GM21529 (cell line): Measurements from ENCODE around the gene CLRN3.
A peak's percentile ranks its signal among the peaks of the same experiment; 100 is the strongest.

Source experiments
- ATAC-seq: cut with Tn5 transposase; IDR thresholded peaks from one replicate; pipeline ENCODE4 v1.9.1; 2021; ENCODE audit not compliant: unreplicated experiment

CLRN3 gene

DNA sequence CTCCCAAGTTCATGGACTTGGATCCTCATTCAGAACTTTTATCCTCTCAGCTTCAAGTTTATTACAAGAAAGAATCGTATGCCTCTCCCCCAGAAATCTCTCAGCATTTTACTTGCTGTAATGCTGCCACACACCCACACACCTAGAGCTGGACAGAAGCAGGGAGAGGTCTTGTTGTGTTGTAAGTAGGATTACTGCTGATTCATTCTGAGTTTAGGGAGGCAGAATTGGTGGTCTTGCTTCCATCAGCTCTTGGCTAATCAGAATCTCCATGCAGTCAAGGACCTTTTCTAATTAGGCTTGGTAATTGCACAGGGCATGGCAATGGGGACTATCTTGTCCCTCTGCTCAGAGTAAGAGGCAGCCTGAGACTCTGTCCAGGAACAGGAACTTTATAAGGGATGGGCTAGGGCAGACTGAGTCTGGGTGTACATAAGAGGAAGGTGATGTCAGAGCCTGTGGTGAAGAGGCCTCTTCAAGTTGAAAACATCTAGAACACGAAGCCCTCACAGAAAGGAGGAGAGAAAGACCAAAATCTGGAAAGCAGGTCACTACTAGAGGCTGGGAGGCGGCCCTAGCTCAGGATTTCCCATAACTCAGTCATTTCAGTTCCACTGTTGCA lies 7.1 kb upstream of the CLRN3 start:
- no peak for ATAC-seq

DNA sequence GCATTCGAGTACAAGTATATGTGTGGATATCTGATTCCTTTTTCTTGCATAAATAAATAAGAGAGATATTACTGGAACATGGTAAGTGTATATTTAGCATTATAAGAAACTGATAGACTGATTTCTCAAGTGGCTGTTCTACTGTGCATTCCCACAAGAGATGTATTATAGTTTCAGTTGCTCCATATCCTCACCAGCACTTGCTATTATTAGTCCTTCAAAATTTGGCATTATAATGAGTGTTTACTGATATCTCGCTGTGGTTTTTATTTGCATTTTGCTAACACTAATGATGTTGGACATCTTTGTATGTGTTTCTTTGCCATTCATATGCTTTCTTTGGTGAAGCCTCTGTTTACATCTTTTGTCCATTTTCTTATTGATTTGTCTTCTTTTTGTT lies 4.4 kb upstream of the CLRN3 start:
- ATAC-seq: no peak

GRCh38 chr10:127896590-127896989 lies 3.8 kb upstream of the CLRN3 start:
- no peak for ATAC-seq

GRCh38 chr10:127894146-127894545 lies 1.4 kb upstream of the CLRN3 start:
- ATAC-seq: no peak

DNA sequence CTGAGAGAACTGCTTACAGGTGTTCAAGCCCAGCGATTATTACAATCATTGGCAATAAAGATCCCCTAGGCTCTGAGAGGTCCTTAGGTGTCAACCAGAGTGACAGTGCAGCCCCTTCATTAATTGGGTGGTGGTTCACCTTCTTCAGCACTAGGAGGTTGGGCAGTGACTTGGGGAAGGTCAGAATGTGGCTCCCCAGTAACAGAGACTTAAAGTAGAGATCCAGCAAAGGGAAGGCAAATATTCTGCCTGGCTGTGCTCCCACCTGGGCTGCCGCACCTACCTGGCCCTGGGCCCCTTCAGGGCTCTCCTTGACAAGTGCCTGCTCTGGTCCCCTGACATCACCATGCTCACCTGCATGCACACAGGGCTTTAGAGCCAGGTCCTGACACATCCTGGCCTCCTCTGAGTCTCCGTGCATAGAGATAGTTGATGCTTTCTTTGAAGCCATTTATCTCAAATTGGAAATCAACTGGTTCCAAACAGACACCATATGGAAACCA lies 1.9 kb downstream of the CLRN3 start:
- no peak for ATAC-seq

GRCh38 chr10:127890216-127890615 lies 2.5 kb downstream of the CLRN3 start:
- no peak for ATAC-seq

DNA sequence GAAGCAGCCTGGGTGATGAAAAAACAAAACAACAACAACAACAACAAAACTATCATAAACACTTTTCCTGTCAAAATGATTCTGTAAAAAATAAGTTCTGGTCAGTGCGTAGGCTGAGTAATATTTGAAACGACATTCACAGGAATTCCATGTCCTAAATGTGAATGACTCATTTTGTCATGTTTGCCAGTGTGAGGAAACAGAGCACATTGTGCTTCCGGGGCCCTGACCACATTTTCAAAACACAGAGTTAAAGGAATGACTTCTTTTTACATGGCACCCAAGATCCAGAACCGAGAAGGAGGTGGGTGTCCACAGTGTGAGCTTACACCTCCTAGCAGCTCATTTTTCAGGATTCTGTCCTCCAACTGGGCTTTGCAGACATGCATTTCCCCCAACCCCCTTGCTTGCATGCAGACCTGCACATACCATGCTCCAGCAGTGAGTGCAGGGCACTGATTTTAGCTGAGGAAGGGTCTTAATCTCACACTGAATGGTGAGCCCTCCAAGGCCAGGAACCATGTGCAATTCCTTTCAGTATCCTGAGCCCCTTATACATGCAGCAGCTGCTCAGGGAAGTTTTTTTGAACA lies 3.0 kb downstream of the CLRN3 start:
- no peak for ATAC-seq

- no peak for ATAC-seq
Measured at GRCh38 chr10:127888521-127889312, 4.0 kb downstream of the CLRN3 start.

DNA sequence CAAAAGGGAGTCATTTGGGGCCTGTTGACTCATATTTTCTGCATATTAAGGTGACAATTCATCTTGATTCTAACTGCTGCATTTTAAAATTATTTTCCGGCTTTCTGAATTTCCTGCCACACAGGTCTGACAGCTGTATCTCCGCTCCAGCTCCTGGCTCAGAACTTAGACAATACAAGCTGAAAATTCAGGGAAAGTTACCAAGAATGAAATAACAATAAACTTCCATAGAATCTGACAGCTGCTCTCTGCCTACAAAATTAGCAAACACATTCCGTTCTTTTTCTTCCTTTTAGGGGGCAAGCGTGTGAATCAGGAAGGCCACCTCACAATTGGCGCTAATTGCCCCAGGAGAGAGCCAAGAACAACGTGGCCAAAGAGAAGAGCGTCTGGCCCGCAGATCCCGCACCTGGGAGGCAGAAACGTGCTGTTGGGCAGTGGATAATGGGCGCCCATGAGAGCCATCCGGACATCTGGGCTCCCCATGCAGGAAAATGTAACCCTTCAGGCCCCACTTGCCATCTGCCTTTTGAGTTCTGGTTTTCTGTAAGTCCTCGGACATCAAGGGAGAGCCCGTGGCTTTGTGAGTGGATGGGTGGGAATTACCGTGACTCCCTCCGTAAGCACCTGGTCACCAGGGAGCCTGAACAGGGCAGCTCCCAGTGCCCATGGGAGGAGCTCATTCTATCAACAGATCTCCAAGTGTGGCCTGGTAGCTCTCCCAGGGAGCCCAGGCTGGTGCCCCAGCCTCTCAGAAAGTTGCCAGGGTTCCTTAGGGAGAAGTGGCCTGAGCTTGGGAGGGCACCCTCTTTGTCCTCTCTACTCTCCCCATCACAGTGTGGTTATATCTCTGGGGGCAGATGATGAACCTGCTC lies 5.0 kb downstream of the CLRN3 start:
- ATAC-seq: no peak

GRCh38 chr10:127886371-127887051 lies 6.2 kb downstream of the CLRN3 start:
- ATAC-seq: no peak

- ATAC-seq: no peak
Measured at GRCh38 chr10:127884501-127884900, 8.2 kb downstream of the CLRN3 start.

- ATAC-seq: no peak
Measured at GRCh38 chr10:127883516-127883915, 9.2 kb downstream of the CLRN3 start.

- ATAC-seq: no peak
Measured at GRCh38 chr10:127882801-127883459, 9.8 kb downstream of the CLRN3 start.

GRCh38 chr10:127882391-127882790 lies 10.3 kb downstream of the CLRN3 start:
- ATAC-seq: no peak

- ATAC-seq: no peak
Measured at GRCh38 chr10:127881262-127881661, 11.5 kb downstream of the CLRN3 start.

- peak; percentile 43 for ATAC-seq
Measured at GRCh38 chr10:127880557-127880956, 12.2 kb downstream of the CLRN3 start.

DNA sequence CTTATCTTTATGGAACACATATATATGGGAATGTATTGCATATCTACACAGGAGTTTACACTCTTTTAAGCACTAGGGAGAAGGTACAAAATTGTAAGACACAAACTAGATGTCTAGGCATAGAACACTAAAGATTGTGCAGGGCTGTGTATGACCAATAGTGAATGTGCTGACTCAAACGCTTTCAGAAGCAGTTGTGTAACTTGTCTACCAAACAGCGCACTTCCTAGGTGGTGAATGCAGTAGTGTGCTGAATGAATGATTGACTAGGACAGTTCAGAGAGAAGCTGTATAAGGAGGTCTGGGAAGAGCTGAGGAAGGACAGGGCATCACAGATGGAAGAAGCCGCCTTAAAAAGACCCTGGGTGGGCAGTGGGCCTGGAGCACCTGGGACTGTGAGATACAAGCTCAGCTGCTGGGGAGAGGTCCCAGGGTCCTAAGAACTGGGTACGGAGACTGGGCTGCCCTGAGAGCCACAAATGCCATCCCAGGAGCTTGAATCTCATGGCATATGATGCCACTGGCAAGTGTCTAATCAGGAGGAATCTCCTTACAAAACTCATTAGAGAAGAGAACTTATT lies 14.2 kb downstream of the CLRN3 start:
- ATAC-seq: no peak

DNA sequence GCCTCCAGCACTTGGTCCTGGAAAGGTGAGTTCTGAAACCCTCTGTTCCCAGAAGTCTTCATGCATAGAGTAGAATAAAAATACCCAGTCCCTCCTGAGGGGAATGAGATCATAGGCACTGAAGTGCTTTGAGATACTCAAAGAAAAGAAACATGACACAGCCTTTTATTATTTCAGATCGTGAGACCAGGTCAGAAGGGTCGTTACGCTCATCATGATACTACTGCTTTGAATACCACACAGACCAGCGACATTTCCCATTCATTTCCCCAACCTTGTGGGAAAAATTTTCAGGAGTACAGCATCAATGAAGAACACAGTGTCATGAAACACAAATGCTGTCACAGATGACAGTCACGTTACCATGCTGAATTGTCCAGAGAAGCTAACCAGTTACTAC lies 15.0 kb downstream of the CLRN3 start:
- no peak for ATAC-seq

- no peak for ATAC-seq
Measured at GRCh38 chr10:127877116-127877515, 15.6 kb downstream of the CLRN3 start.

GRCh38 chr10:127875916-127876315 lies 16.8 kb downstream of the CLRN3 start:
- ATAC-seq: no peak
